Subcutaneous adipose tissue (tissue), 4 donors: ENCODE measurements around the gene BDH1. TPM values are rescaled to one million over a fixed set of nuclear protein-coding genes. Genes with fewer than 3 reads are reported as not detected.

Experiments used
- total RNA-seq, 4 donors: library from RNA; depleted of rRNA; stranded (reverse); fragments of >200 nt; gene quantifications; one replicate each; pipeline ENCODE4 v1.1.0, GENCODE V29; 2016
- TF ChIP-seq, protein P1 (sequence below): fragments of 450-650 bp; IDR thresholded peaks from one replicate; pipeline ENCODE4 v1.5.1; 2016; ENCODE audit warnings: low read depth, mild to moderate bottlenecking, control low read depth, antibody characterized with exemption, moderate library complexity

The BDH1 gene
- total RNA-seq, 4 donors from 2014 or later = 15.5 to 65.2 (median 20.9) TPM

DNA sequence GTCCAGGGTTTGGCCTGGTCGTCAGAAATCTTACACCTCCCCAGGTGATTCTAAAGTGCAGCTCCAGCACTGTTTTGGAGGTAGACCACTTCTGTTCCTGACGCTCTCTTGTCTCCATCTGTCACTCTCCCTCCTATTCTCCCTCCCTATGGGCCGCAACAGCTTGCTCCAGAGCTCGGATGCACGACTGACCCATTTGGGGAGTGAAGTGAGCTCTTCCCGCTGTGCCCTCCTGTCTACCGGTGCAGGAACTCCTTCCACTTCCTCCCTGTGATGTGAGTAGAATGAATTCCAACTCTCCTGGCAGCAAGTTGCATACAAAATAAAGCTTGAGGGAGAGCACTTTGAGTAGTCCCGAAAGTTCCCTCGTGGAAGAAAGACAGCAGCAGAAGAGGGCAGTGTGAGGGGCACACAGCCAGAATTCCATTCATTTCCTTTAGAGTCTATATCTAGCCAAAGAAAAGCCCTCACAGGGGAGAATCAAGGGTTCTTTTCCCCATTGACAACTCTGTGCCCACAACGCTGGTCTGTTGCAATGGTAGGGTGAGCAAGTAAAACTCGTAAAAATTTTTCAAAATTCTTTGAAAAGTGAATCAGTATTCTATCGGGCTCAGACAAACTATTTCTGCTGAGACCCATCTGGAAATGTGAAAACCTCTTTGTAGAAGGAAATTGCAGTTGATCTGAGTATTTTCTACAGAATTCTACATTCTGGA, 39.9 kb upstream of the BDH1 start:
- TF ChIP-seq, protein P1, sequence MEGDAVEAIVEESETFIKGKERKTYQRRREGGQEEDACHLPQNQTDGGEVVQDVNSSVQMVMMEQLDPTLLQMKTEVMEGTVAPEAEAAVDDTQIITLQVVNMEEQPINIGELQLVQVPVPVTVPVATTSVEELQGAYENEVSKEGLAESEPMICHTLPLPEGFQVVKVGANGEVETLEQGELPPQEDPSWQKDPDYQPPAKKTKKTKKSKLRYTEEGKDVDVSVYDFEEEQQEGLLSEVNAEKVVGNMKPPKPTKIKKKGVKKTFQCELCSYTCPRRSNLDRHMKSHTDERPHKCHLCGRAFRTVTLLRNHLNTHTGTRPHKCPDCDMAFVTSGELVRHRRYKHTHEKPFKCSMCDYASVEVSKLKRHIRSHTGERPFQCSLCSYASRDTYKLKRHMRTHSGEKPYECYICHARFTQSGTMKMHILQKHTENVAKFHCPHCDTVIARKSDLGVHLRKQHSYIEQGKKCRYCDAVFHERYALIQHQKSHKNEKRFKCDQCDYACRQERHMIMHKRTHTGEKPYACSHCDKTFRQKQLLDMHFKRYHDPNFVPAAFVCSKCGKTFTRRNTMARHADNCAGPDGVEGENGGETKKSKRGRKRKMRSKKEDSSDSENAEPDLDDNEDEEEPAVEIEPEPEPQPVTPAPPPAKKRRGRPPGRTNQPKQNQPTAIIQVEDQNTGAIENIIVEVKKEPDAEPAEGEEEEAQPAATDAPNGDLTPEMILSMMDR = no peak

DNA sequence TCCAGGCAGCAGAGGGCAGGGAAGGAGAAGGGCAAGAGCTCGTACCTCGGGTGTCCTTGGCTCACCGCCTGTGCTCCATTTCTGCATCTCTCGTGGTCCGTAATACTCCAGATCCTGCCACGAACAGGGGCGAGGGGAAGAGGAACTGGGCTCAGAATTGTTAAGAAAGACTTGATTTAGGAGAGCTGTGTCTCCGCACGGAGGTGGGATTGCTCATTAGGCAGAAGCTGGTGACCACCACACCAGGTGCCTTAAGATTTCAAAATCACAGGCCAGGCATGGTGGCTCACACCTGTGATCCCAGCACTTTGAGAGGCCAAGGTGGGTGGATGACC, 37.2 kb upstream of the BDH1 start:
- TF ChIP-seq, protein P1 = no peak

DNA sequence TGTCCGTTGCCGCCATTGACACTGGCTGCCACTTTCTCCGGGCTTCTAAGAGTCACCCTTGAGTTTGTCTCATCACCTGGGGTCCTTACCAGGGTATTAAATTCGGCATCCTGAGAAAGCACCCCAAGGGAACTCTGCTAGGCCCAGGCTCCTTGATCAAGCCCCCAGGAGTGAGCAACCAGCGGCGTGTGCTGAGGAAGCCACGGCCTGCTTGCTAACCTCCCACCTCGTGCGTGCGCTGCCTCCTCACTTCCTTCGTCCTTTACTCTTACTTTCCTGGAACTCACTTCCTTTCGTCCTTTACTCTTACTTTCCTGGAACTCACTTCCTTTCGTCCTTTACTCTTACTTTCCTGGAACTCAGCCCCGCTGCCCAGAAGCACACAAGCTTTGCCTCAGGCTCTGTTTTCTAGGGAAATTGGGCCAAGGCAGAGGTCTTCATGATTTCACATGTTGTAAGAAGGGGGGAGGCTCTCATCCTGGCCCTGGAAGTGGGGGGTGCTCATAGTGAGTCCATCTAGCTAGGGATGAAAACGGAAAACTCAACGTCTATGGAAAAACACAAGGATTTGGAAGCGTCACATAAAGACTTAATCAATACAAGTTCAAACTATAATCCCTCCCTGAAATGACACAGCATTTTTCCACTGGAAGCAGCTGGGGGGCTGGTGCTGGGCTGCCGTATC, 36.7 kb upstream of the BDH1 start:
- TF ChIP-seq, protein P1 = no peak

DNA sequence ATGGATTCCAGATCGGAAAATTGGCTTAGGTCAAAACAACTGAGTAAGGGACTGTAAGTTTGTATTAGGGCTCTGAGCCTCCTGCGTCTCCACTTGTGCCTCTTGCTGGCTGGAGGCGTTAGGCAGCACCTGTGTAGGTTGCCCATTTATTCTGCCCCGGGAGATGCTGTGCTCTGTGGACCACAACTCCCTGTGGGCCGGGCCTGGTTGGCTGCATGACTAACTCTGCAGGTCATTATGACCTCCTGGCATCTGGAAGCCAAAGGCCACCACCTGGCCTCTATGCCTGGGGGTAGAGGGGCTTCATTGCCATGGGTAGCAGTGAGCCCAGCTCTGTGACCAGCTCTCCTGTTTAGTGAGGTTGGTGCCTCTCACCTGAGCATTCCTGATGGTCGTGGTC, 36.0 kb upstream of the BDH1 start:
- TF ChIP-seq, protein P1 = no peak

DNA sequence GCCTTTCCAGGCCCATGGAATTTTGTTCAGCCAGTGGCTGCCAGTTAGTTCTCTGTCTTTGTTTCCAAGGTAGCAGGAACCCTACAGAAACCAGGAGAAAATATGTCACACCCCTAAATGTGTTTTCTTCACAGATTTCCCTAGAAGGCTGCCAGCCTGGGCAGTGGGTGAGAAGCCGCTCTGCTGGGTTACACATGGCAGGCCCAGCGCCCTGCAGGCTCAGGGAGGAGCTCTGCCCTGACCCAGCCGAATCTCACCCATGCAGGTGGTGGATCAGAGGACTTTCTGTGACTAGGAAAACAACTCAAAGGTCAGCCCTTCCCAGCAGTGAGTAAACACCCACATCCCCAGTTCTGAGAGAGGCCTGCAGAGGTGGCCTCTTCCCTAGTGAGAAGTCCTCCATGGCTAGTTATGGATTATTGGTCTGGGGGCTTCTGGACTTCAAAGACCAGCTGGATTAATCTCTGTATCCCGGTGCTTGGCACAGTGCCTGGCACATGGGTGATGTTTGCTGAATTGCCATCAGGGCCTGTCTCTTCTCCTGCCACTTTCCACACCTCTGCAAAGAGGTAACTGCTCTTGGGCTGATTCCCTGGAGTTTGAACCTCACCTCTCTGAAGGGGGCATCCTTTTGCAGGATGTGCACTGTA, 34.7 kb upstream of the BDH1 start:
- TF ChIP-seq, protein P1 = no peak

DNA sequence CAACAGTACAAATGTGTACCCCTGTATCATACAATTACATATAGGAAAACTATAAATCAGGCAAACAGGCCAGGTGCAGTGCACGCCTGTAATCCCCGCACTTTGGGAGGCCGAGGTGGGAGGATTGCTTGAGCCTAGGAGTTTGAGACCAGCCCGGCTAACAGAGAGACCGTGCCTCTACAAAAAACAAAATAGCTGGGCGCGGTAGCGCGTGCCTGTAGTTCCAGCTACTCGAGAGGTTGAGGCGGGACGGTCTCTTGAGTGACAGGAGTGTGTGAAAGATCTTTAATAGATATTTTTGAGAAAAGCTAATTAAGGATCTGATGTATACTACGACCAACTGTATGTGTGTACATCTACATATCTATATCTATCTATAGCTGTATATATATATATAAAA, 33.8 kb upstream of the BDH1 start:
- TF ChIP-seq, protein P1 = no peak

DNA sequence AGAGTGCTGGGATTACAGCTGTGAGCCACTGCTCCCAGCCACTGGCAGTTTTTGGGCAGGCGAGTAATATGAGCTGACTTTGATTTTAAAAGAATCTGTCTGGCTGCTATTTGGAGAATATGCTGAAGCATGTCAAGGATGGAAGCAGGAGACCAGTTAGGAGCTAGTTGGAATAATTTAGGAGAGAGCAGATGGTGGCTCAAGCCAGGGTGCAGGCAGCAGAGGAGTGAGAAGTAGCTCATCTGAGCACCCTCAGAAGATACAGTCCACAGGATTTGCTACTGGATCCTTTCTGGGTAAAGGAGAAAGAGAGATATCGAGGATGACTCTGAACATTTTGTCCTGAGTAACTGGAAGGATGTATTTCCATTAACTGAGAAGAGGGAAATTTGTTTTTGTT, 30.4 kb upstream of the BDH1 start:
- TF ChIP-seq, protein P1 = no peak
